Left renal cortex interstitium (tissue), 4 donors: ENCODE results near the gene SENP6. TPM values are rescaled to one million over a fixed set of nuclear protein-coding genes. Genes with fewer than 3 reads are reported as not detected.
"Not testable (repeated sequence)": the region's sequence is repeated elsewhere in the genome, so short reads cannot be mapped to it uniquely, and the experiment has no call there.

ENCODE experiments used
- DNase-seq, 4 donors: peaks; one replicate each; pipeline ENCODE4 v3.0.0-alpha.2; 2013; ENCODE audit warnings: low read depth in 4 of 4, low spot score in 2 of 4, missing footprints in 1 of 4
- polyA plus RNA-seq, 4 donors: library from polyadenylated mRNA; unstranded; fragments of 120-200 nt; gene quantifications; one replicate each; pipeline ENCODE4 v1.2.1, GENCODE V29; 2013; ENCODE audit not compliant: insufficient read length in 4 of 4

Gene SENP6
- 100 to 1,000 TPM; 112 to 169 (median 139) TPM for polyA plus RNA-seq

GRCh38 chr6:75601304-75602245, at the start of gene SENP6:
TSS of gene SENP6 (plus strand) at chr6:75601880. CDS start at chr6:75602525, 645 bp downstream.
- DNase-seq, result peak; percentile 67 to 82 (median 73)

GRCh38 chr6:75556240-75556639, 45.4 kb upstream of the SENP6 start:
- DNase-seq, result no peak

- no peak for DNase-seq
These were observed 44.6 kb upstream of the SENP6 start for GRCh38 chr6:75557068-75557467.

GRCh38 chr6:75563032-75563431, 38.6 kb upstream of the SENP6 start:
- no peak for DNase-seq

- no peak for DNase-seq
These were observed 35.4 kb upstream of the SENP6 start for GRCh38 chr6:75566137-75566767.

GRCh38 chr6:75568100-75568499, 33.6 kb upstream of the SENP6 start:
- no peak for DNase-seq

- no peak for DNase-seq
These were observed 32.7 kb upstream of the SENP6 start for GRCh38 chr6:75568965-75569364.

- not testable (repeated sequence) for DNase-seq
These were observed 31.0 kb upstream of the SENP6 start for GRCh38 chr6:75570671-75571070.

GRCh38 chr6:75572072-75572471, 29.6 kb upstream of the SENP6 start:
- DNase-seq, result no peak

- DNase-seq, result no peak
These were observed 21.7 kb upstream of the SENP6 start for GRCh38 chr6:75579951-75580350.

GRCh38 chr6:75581231-75581630, 20.4 kb upstream of the SENP6 start:
- no peak for DNase-seq

- DNase-seq, result not testable (repeated sequence)
These were observed 17.1 kb upstream of the SENP6 start for GRCh38 chr6:75584552-75584951.

- DNase-seq, result no peak
These were observed 12.7 kb upstream of the SENP6 start for GRCh38 chr6:75588948-75589347.

- DNase-seq, result no peak
These were observed 11.3 kb upstream of the SENP6 start for GRCh38 chr6:75590370-75590769.

- DNase-seq, result not testable (repeated sequence)
These were observed 5.3 kb upstream of the SENP6 start for GRCh38 chr6:75596380-75596779.

GRCh38 chr6:75600768-75601167, 912 bp upstream of the SENP6 start:
- DNase-seq, result peak in 2 of 4 donors; percentile 11 to 50

GRCh38 chr6:75602246-75603105, 796 bp downstream of the SENP6 start:
- peak in 3 of 4 donors; percentile 58 to 62 (median 58) for DNase-seq

GRCh38 chr6:75603106-75603420, 1.4 kb downstream of the SENP6 start:
- DNase-seq, result peak in 2 of 4 donors; percentile 9 to 52

GRCh38 chr6:75604294-75604693, 2.6 kb downstream of the SENP6 start:
- no peak for DNase-seq

- no peak for DNase-seq
These were observed 4.0 kb downstream of the SENP6 start for GRCh38 chr6:75605635-75606034.

- DNase-seq, result no peak
These were observed 6.6 kb downstream of the SENP6 start for GRCh38 chr6:75608304-75608703.
